IPS DF 6.9 (cell line): ENCODE data around the gene CCNG1.
"Not testable (repeated sequence)": the region's sequence is repeated elsewhere in the genome, so short reads cannot be mapped to it uniquely, and the experiment has no call there.

Source experiments
- DNase-seq: peaks from one replicate; pipeline ENCODE4 v3.0.0-alpha.2; 2013; ENCODE audit warnings: low read depth, low spot score
- H3K27ac ChIP-seq: one replicate; pipeline ENCODE4 v1.5.1; 2013; ENCODE audit warnings: low read length, control low read depth
- H3K27me3 ChIP-seq: 2 replicates; pipeline ENCODE4 v1.6.1; 2013; ENCODE audit warnings: mild to moderate bottlenecking, low read length; ENCODE audit not compliant: control insufficient read depth, insufficient read depth
- H3K36me3 ChIP-seq: 2 replicates; pipeline ENCODE4 v1.6.1; 2013; ENCODE audit warnings: low read length; ENCODE audit not compliant: control insufficient read depth, insufficient read depth
- H3K4me1 ChIP-seq: 2 replicates; pipeline ENCODE4 v1.6.1; 2013; ENCODE audit warnings: low read length; ENCODE audit not compliant: control insufficient read depth, insufficient read depth
- H3K4me3 ChIP-seq: 2 replicates; pipeline ENCODE4 v1.5.1; 2013; ENCODE audit warnings: mild to moderate bottlenecking, low read length
- H3K9me3 ChIP-seq: 2 replicates; pipeline ENCODE4 v1.6.1; 2013; ENCODE audit warnings: low read length, inconsistent platforms; ENCODE audit not compliant: control insufficient read depth, insufficient read depth
- WGBS: extraction: QIAGEN DNeasy Blood & Tissue Kit; methylation state at CpG from one replicate; pipeline ENCODE4 v1.1.7; 2013; ENCODE audit warnings: mixed read lengths, missing lambda C conversion rate; ENCODE audit not compliant: insufficient read length, insufficient coverage; 5-methylcytosine and 5-hydroxymethylcytosine counted together

CCNG1 gene

DNA sequence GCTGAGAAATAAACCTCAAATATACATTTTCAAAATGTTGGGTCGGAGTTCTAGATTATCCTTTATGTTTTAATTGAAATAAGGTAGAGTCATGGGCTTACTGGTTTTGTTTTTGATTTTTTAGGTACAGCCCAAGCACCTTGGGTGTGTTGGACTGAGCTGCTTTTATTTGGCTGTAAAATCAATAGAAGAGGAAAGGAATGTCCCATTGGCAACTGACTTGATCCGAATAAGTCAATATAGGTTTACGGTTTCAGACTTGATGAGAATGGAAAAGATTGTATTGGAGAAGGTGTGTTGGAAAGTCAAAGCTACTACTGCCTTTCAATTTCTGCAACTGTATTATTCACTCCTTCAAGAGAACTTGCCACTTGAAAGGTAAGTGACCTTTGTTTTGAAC, 3.6 kb downstream of the CCNG1 start:
- WGBS: 100% methylated on average over 1 of the region's 3 CpGs
- no peak overlapping the region for H3K4me3 ChIP-seq
- peaks cover 7% of the 10 kb centered on the region; the same call in 1 of the 2 replicates for H3K36me3 ChIP-seq
- H3K9me3 ChIP-seq: no peaks in the 10 kb centered on the region
- no peak for DNase-seq
- no peaks in the 10 kb centered on the region for H3K4me1 ChIP-seq
- no peaks in the 10 kb centered on the region for H3K27me3 ChIP-seq
- no peak overlapping the region for H3K27ac ChIP-seq

DNA sequence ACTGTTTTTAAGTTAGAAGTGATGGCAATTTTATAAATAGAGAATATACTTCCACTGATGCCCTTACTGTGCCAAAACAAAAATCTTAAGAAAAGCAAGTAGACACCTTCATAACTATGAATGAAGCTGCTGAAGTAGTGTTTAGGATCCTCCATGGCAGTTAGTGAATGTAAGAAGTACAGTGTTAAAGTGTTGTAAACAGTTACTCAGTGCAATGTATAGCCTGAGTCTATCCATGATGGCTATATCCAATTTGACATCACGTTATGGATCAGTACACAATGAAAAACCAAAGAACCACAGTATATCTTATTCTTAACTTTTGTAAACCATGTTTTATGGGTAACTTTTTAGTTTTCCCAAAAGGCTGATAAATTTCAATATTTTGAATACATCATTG, 7.1 kb downstream of the CCNG1 start:
- Histone ChIP-seq H3K4me1 (no peaks in the 10 kb centered on the region), H3K27ac (no peak overlapping the region), H3K9me3 (no peaks in the 10 kb centered on the region), H3K36me3 (peaks cover 7% of the 10 kb centered on the region; the same call in 1 of the 2 replicates), H3K27me3 (no peaks in the 10 kb centered on the region), H3K4me3 (no peak overlapping the region)
- WGBS: no CpG with 5 or more reads among the region's 1 CpG
- no peak for DNase-seq

DNA sequence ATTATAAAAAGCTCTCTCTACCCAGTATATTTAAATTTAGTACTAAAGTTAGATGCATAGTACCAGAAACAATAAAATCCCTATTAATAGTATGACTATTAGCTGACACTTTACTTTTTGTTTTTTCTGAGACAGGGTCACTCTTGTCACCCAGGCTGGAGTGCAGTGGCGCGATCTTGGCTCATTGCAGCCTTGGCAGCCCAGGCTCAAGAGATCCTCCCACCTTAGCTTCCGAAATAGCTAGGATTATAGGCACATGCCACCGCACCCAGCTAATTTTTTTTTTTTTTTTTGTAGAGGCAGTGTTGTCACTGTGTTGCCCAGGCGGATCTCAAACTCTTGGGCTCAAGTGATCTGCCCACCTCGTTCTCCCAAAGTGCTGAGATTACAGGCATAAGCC, 8.0 kb downstream of the CCNG1 start:
- peaks cover 7% of the 10 kb centered on the region; the same call in 1 of the 2 replicates for H3K36me3 ChIP-seq
- no peak for DNase-seq
- no peaks in the 10 kb centered on the region for H3K27me3 ChIP-seq
- H3K27ac ChIP-seq: no peak overlapping the region
- H3K4me1 ChIP-seq: no peaks in the 10 kb centered on the region
- no peaks in the 10 kb centered on the region for H3K9me3 ChIP-seq
- no peak overlapping the region for H3K4me3 ChIP-seq
- WGBS: no CpG with 5 or more reads among the region's 6 CpGs

DNA sequence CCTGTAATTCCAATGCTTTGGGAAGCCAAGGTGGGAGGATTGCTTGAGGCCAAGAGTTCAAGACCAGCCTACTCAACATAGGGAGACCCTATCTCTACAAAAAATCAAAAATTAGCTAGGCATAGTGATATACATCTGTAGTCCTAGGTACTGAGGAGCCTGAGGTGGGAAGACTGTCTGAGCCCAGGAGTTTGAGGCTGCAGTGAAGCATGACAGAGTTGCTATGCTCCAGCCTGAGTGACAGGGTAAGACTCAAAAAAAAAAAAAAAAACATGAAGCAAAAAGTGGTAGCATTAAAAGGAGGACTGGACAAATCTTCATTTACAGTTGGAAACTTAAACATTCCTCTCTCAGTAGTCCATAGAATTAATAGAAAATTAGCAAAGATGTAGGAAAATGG, 9.8 kb downstream of the CCNG1 start:
- DNase-seq: no peak
- no peaks in the 10 kb centered on the region for H3K4me1 ChIP-seq
- no peaks in the 10 kb centered on the region for H3K27me3 ChIP-seq
- H3K4me3 ChIP-seq: no peak overlapping the region
- H3K9me3 ChIP-seq: no peaks in the 10 kb centered on the region
- H3K36me3 ChIP-seq: peaks cover 2% of the 10 kb centered on the region; the same call in 1 of the 2 replicates
- no peak overlapping the region for H3K27ac ChIP-seq

DNA sequence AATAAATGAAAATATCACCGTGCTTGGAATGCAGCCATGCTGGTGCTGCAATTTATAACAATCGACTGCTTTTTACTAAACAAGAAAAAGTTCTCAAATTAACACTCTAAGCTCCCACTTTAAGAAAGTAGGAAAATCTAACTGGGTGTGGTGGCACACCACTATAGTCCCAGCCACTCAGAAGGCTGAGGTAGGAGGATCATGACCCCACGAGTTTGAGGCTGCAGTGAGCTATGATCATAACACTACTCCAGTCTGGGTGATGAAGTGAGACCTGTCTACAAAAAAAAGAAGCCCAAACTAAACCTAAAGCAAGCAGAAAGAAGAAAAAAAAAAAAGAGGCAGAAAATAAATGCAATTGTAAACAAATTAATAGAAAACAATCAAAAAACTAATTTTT, 10.5 kb downstream of the CCNG1 start:
- H3K4me3 ChIP-seq: no peak overlapping the region
- no peak overlapping the region for H3K27ac ChIP-seq
- DNase-seq: no peak
- H3K4me1 ChIP-seq: no peaks in the 10 kb centered on the region
- WGBS: no CpG with 5 or more reads among the region's 3 CpGs
- H3K27me3 ChIP-seq: no peaks in the 10 kb centered on the region
- H3K36me3 ChIP-seq: no peaks in the 10 kb centered on the region; the same call in 1 of the 2 replicates
- no peaks in the 10 kb centered on the region for H3K9me3 ChIP-seq

DNA sequence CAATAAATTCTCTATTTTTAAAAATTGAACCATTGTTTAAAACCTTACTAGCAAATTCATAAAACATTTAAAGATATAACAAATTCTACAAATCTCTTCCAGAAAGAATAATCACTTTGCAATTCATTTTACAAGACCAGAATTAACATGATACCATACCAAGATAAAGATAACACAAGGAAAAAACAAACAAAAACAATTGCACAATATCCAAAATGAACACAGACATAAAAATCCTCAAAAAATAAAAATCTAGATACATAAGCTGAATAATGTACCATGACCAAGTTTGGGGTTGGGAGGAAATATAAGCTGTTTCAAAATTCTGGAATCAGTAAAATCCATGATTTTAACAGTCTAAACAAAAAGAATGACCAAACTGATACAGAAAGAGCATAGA, 11.1 kb downstream of the CCNG1 start:
- Histone ChIP-seq H3K36me3 (no peaks in the 10 kb centered on the region; the same call in 1 of the 2 replicates), H3K27me3 (no peaks in the 10 kb centered on the region), H3K4me3 (no peak overlapping the region), H3K9me3 (no peaks in the 10 kb centered on the region), H3K27ac (no peak overlapping the region), H3K4me1 (no peaks in the 10 kb centered on the region)
- DNase-seq: no peak

DNA sequence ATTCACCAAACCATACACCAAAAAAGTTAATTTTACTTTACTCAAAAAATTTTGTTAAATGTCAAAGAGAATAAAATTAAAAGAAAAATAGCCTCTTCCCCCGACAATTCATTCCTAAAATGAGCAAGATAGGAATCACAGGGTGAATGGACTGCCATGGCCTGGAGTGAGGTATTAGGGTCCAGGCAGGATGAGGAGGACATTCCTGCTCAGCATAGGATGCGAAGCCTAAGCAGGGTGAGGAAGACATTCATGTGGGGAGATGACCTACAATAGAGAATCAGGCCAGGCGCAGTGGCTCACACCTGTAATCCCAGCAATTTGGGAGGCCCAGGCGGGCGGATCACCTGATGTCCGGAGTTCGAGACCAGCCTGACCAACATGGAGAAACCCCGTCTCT, 14.1 kb downstream of the CCNG1 start:
- no peaks in the 10 kb centered on the region; the same call in 1 of the 2 replicates for H3K36me3 ChIP-seq
- H3K4me3 ChIP-seq: no peak overlapping the region
- no peaks in the 10 kb centered on the region for H3K9me3 ChIP-seq

DNA sequence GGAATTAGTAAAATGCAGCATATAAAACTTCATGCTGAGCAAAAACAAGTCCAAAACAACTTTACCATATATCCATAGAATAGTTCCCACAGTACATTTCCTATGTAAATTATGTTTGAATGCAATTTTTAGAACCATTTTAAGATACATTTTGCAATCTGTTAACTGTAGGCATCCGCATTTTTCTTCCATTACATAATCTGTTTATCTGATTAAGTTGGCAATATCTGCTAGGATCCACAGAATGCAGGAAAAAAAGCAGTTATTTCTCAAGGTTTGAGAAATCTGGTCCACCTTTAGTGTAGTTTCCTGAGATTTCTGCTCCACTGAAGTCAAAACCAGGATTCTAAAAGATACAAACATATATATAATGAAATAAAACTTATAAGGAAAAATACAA, 16.3 kb downstream of the CCNG1 start:
- DNase-seq: no peak
- Histone ChIP-seq H3K27ac (no peak overlapping the region), H3K27me3 (no peaks in the 10 kb centered on the region), H3K9me3 (no peaks in the 10 kb centered on the region), H3K4me3 (no peak overlapping the region), H3K4me1 (no peaks in the 10 kb centered on the region), H3K36me3 (no peaks in the 10 kb centered on the region; the same call in 1 of the 2 replicates)
- WGBS: no CpG with 5 or more reads among the region's 1 CpG

More for the DNA sequence above, 14.1 kb downstream of the CCNG1 start:
- DNase-seq: no peak
- Histone ChIP-seq H3K27ac (no peak overlapping the region), H3K27me3 (no peaks in the 10 kb centered on the region), H3K4me1 (no peaks in the 10 kb centered on the region)
- no CpG with 5 or more reads among the region's 8 CpGs for WGBS

DNA sequence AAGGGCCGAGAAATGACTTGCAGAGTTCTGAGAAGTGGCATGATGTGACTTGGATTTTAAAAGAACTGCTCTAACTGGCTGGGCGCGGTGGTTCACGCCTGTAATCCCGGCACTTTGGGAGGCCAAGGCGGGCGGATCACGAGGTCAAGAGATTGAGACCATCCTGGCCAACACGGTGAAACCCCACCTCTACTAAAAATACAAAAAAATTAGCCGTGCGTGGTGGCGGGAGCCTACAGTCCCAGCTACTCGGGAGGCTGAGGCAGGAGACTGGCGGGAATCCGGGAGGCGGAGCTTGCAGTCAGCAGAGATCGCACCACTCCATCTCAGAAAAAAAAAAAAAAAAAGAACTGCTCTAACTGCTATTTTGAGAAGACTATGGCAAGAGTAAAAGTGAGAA, 18.0 kb downstream of the CCNG1 start:
- not testable (repeated sequence) for H3K27me3 ChIP-seq, H3K4me1 ChIP-seq, DNase-seq, H3K27ac ChIP-seq, H3K4me3 ChIP-seq, H3K36me3 ChIP-seq, H3K9me3 ChIP-seq
- no CpG with 5 or more reads among the region's 17 CpGs for WGBS

DNA sequence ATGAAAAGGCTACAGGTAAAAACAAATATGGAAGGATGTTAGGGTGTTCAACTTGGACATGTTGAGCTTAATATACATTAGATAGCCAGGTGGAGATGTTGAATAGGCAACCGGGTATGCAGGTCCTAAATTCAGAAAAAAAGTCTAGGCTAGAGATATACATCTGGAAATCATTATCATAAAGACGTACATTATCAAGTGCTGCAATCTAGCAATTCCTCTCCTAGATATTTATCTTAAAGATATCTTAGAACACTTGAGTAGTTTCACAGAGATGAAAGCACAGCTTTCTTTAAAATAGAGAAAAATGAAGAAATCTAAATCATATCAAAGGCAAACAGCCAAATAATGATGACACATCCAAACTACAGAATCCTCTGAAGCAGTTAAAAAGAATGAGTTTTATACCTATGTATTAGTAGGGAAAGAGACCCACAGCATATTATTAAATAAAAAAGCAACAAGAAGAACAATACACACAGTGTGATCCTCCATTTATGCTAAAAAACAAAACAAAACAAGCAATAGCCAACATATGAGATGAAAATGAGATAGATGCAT, 18.7 kb downstream of the CCNG1 start:
- H3K4me3 ChIP-seq: no peak overlapping the region
- no peak overlapping the region for H3K27ac ChIP-seq

DNA sequence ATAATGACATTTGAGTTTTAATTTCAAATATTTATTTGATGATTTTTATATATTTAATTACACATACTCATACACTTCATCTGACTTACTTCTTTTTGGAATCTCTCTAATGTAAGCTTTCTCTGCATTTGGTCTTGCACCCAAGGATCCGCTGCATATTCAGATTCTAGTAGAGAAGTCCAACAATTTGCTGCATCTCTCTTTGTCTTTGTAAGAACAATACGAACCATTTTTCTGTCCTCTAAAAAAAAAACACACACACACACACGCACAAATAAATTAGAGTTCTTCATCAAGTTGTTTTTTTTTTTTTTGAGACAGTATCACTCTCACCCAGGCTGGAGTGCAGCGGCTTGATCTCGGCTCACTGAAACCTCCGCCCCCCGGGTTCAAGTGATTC, 19.4 kb downstream of the CCNG1 start:
- no peaks in the 10 kb centered on the region for H3K9me3 ChIP-seq
- H3K27ac ChIP-seq: no peak overlapping the region
- H3K27me3 ChIP-seq: no peaks in the 10 kb centered on the region
- H3K4me1 ChIP-seq: no peaks in the 10 kb centered on the region
- no peak for DNase-seq
- 100% methylated on average over 1 of the region's 7 CpGs for WGBS
- no peak overlapping the region for H3K4me3 ChIP-seq
- no peaks in the 10 kb centered on the region; the same call in 1 of the 2 replicates for H3K36me3 ChIP-seq

More for the DNA sequence above, 18.7 kb downstream of the CCNG1 start:
- DNase-seq: no peak
- no CpG with 5 or more reads among the region's 2 CpGs for WGBS
- Histone ChIP-seq H3K9me3 (no peaks in the 10 kb centered on the region), H3K27me3 (no peaks in the 10 kb centered on the region), H3K36me3 (no peaks in the 10 kb centered on the region; the same call in 1 of the 2 replicates), H3K4me1 (no peaks in the 10 kb centered on the region)
